Transverse colon (tissue), 4 donors: ENCODE results near the gene PAFAH2.

Experiments
- CTCF ChIP-seq, 5 experiments: fragments of 200-600 bp in 3 of 5; fragments of 450-650 bp in 2 of 5; sonication (generic) in 3 of 5; IDR thresholded peaks; 1 replicate in 2 of 5; 2 replicates in 3 of 5; pipeline ENCODE4 v1.5.1; 2016 to 2017; ENCODE audit warnings: antibody characterized with exemption in 5 of 5, inconsistent platforms in 3 of 5, mild to moderate bottlenecking in 2 of 5, moderate library complexity in 1 of 5
- POLR2A ChIP-seq: fragments of 450-650 bp; IDR thresholded peaks from one replicate; pipeline ENCODE4 v1.6.1; 2016; ENCODE audit warnings: antibody characterized with exemption, mild to moderate bottlenecking, moderate library complexity
- POLR2AphosphoS5 ChIP-seq, 3 donors: sonication (generic); formaldehyde crosslinking; IDR thresholded peaks; one replicate each; pipeline ENCODE4 v1.6.1; 2016; ENCODE audit warnings: antibody characterized with exemption in 3 of 3

- TF ChIP-seq CTCF (IDR thresholded peaks at IDR 0.05) (no peak), POLR2AphosphoS5 (IDR thresholded peaks at IDR 0.05) (no peak), POLR2A (no peak)
These were observed 19.2 kb upstream of the PAFAH2 start for GRCh38 chr1:26016953-26017545.
